Measurements from ENCODE around the gene UBTD1. TPM values are rescaled to one million over a fixed set of nuclear protein-coding genes. Genes with fewer than 3 reads are reported as not detected.

UBTD1 gene
- total RNA-seq, 1 experiment from 2014 or later, result 19.0 TPM

- Mint-ChIP-seq H3K27ac (no peak overlapping the region), H3K27me3 (ENCODE audit: low read depth) (no peaks in the 10 kb centered on the region; the same call in 1 of the 2 replicates), H3K4me3 (no peak overlapping the region), H3K9me3 (no peaks in the 10 kb centered on the region), H3K4me1 (peaks cover 9 to 13% of the 10 kb centered on the region in 2 experiments), H3K36me3 (ENCODE audit: insufficient read depth in 1 of 3, low read depth in 3 of 3) (peaks cover 22 to 59% (median 59%) of the 10 kb centered on the region in 3 experiments; a peak in 6 of 7 replicates)
- H3K56ac ChIP-seq (ENCODE audit: insufficient read length, low read depth, low read length), result no peak overlapping the region
- no peak overlapping the region for H2BK15ac ChIP-seq (ENCODE audit: low read depth, low read length)
- no peaks in the 10 kb centered on the region for H3K9me3 ChIP-seq (ENCODE audit: control insufficient read depth, low read depth, low read length)
- H3K23ac ChIP-seq (ENCODE audit: insufficient read length, low read depth, low read length), result no peak overlapping the region
- peaks cover 3% of the 10 kb centered on the region; the same call in 1 of the 2 replicates for H3K4me1 ChIP-seq (ENCODE audit: insufficient read depth, low read length)
- peaks cover 5% of the 10 kb centered on the region; the same call in 1 of the 2 replicates for H3K79me2 ChIP-seq (ENCODE audit: insufficient read depth, low read length)
- peaks cover 5% of the 10 kb centered on the region for H3K23me2 ChIP-seq (ENCODE audit: insufficient read length, low read depth, low read length, poor library complexity, severe bottlenecking)
- no peak overlapping the region for H3K27ac ChIP-seq (ENCODE audit: insufficient read length, low read depth, low read length)
- H2BK120ac ChIP-seq (ENCODE audit: low read depth, low read length, poor library complexity, severe bottlenecking), result no peak overlapping the region
- peaks cover 2% of the 10 kb centered on the region for H4K20me1 ChIP-seq (ENCODE audit: control insufficient read depth, insufficient read depth, insufficient read length)
- no peak overlapping the region for H3K14ac ChIP-seq (ENCODE audit: insufficient read depth, low read length)
- no peak for TF ChIP-seq CTCF (conservative IDR thresholded peaks at IDR 0.05)
- no peak overlapping the region for H3K4ac ChIP-seq (ENCODE audit: low read depth, low read length)
- no peak for DNase-seq
- no peak overlapping the region for H3K4me2 ChIP-seq (ENCODE audit: insufficient read depth, insufficient read length, low read length)
- H3K27me3 ChIP-seq (ENCODE audit: insufficient read depth, low read length), result no peaks in the 10 kb centered on the region; the same call in 1 of the 2 replicates
- no peak overlapping the region for H2BK12ac ChIP-seq (ENCODE audit: insufficient read length, low read depth, low read length)
- no CpG with 5 or more reads among the region's 17 CpGs for WGBS (ENCODE audit: extremely low coverage, insufficient read length, low lambda C conversion rate)
- H2BK5ac ChIP-seq (ENCODE audit: insufficient read length, low read length), result no peak overlapping the region
- no peak overlapping the region for H4K8ac ChIP-seq (replicated peaks; ENCODE audit: insufficient read length, low read depth, low read length)
- no peak overlapping the region for H4K91ac ChIP-seq (ENCODE audit: insufficient read length, low read depth, low read length)
- no peak overlapping the region for H4K5ac ChIP-seq (ENCODE audit: insufficient read length, low read depth, low read length)
- no peak overlapping the region for H2AK5ac ChIP-seq (ENCODE audit: insufficient read length, low read length)
- no peak overlapping the region for H2BK20ac ChIP-seq (ENCODE audit: low read depth, low read length, poor library complexity, severe bottlenecking)
- no peak overlapping the region for H2AFZ ChIP-seq (ENCODE audit: low read length)
- H3K9ac ChIP-seq (ENCODE audit: extremely low read depth, insufficient read length, low read length), result no peak overlapping the region
- no peaks in the 10 kb centered on the region for H3K79me1 ChIP-seq (ENCODE audit: insufficient read depth, low read depth, low read length, poor library complexity, severe bottlenecking)
- H3K18ac ChIP-seq (ENCODE audit: insufficient read length, low read depth, low read length), result no peak overlapping the region
- no peak overlapping the region for H3T11ph ChIP-seq (ENCODE audit: low read length)
These were observed 47.1 kb upstream of the UBTD1 start for GRCh38 chr10:97451605-97452004.
